Hepatocyte (in vitro differentiated cells): Measurements from ENCODE around the gene YLPM1. TPM values are rescaled to one million over a fixed set of nuclear protein-coding genes. Genes with fewer than 3 reads are reported as not detected.
"Not testable (repeated sequence)": the region's sequence is repeated elsewhere in the genome, so short reads cannot be mapped to it uniquely, and the experiment has no call there.

Source experiments
- DNase-seq: peaks from one replicate; pipeline ENCODE4 v3.0.0-alpha.2; 2016; ENCODE audit warnings: low spot score
- H2AFZ ChIP-seq: fragments of 200-600 bp; sonication (generic); 2 replicates; pipeline ENCODE4 v1.6.0; 2016; ENCODE audit warnings: antibody characterized with exemption, mild to moderate bottlenecking
- H3K27ac ChIP-seq: fragments of 200-600 bp; sonication (generic); 2 replicates; pipeline ENCODE4 v1.5.1; 2016; ENCODE audit warnings: mild to moderate bottlenecking
- H3K27me3 ChIP-seq: fragments of 200-600 bp; sonication (generic); 2 replicates; pipeline ENCODE4 v1.6.1; 2016
- H3K36me3 ChIP-seq: fragments of 200-600 bp; sonication (generic); replicated peaks from 2 replicates; pipeline ENCODE4 v1.5.1; 2016; ENCODE audit warnings: low read depth; ENCODE audit not compliant: insufficient read depth
- H3K4me1 ChIP-seq: fragments of 200-600 bp; sonication (generic); 2 replicates; pipeline ENCODE4 v1.5.1; 2016; ENCODE audit warnings: mild to moderate bottlenecking, moderate library complexity; ENCODE audit not compliant: insufficient read depth
- H3K4me2 ChIP-seq: fragments of 200-600 bp; sonication (generic); 2 replicates; pipeline ENCODE4 v1.6.0; 2016
- H3K4me3 ChIP-seq: fragments of 200-600 bp; sonication (generic); 2 replicates; pipeline ENCODE4 v1.5.1; 2016; ENCODE audit warnings: mild to moderate bottlenecking
- H3K79me2 ChIP-seq: fragments of 200-600 bp; sonication (generic); 2 replicates; pipeline ENCODE4 v1.6.0; 2017; ENCODE audit warnings: mild to moderate bottlenecking
- H3K9me2 ChIP-seq: fragments of 200-600 bp; sonication (generic); replicated peaks from 2 replicates; pipeline ENCODE4 v1.6.0; 2017; ENCODE audit warnings: mild to moderate bottlenecking; ENCODE audit not compliant: insufficient read depth
- H3K9me3 ChIP-seq: fragments of 200-600 bp; sonication (generic); 2 replicates; pipeline ENCODE4 v1.5.1; 2016; ENCODE audit warnings: low read depth, mild to moderate bottlenecking
- H4K20me1 ChIP-seq: fragments of 200-600 bp; sonication (generic); 2 replicates; pipeline ENCODE4 v1.6.0; 2016; ENCODE audit warnings: mild to moderate bottlenecking; ENCODE audit not compliant: insufficient read depth, poor library complexity, severe bottlenecking
- EZH2 ChIP-seq: fragments of 200-600 bp; sonication (generic); IDR thresholded peaks from 2 replicates; pipeline ENCODE4 v1.6.1; 2016; ENCODE audit warnings: antibody characterized with exemption, mild to moderate bottlenecking, borderline replicate concordance
- EZH2phosphoT487 ChIP-seq: fragments of 200-600 bp; sonication (generic); IDR thresholded peaks from one replicate; pipeline ENCODE4 v1.6.1; 2018; ENCODE audit warnings: antibody characterized with exemption, mild to moderate bottlenecking, low read depth, moderate library complexity; ENCODE audit not compliant: unreplicated experiment, severe bottlenecking
- WGBS: methylation state at CpG from one replicate; pipeline ENCODE4 v1.1.6; 2016; ENCODE audit warnings: low lambda C conversion rate; ENCODE audit errors: missing lambda C conversion rate; 5-methylcytosine and 5-hydroxymethylcytosine counted together
- polyA plus RNA-seq: library from polyadenylated mRNA; unstranded; fragments of >200 nt; fragmentation: Nextera tagmentation; extraction: Ambion mirVana; gene quantifications from 2 replicates; pipeline ENCODE4 v1.2.1, GENCODE V29; 2016
- total RNA-seq: library from RNA; depleted of rRNA; stranded (reverse); fragments of >200 nt; gene quantifications from 2 replicates; pipeline ENCODE4 v1.2.3, GENCODE V29; 2014
- TF ChIP-seq, protein P1 (sequence below): fragments of 200-600 bp; sonication (generic); IDR thresholded peaks from 2 replicates; pipeline ENCODE4 v1.5.1; 2016; ENCODE audit warnings: antibody characterized with exemption, mild to moderate bottlenecking; ENCODE audit not compliant: poor library complexity

Gene YLPM1
- total and polyA plus RNA-seq, 2 experiments from 2014 or later = 20.2 to 44.8 TPM

DNA sequence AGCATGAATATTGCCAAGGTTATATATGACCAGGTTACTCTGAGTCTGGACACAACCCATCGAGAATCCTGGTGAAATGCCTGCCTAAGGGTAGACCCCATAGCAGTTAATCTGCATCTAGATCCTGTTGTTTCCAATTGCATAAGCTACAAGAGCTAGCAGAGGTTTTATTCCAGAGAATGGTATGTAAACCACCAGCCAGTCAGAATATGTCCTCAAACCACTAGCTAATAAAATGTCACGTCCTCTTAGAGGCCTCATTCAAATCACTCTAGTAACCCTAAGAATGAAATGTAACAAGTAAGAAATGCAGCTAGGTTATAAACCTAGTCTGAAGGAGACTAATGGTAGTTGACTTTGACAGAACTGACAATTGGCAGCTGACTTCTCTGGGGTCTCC, 9.0 kb upstream of the YLPM1 start:
- Histone ChIP-seq H3K9me2 (no peaks in the 10 kb centered on the region), H4K20me1 (no peaks in the 10 kb centered on the region), H3K4me1 (no peaks in the 10 kb centered on the region), H3K27me3 (no peaks in the 10 kb centered on the region), H3K4me3 (no peak overlapping the region), H3K79me2 (no peaks in the 10 kb centered on the region), H3K36me3 (no peaks in the 10 kb centered on the region), H2AFZ (no peak overlapping the region), H3K4me2 (no peak overlapping the region), H3K9me3 (no peaks in the 10 kb centered on the region), H3K27ac (no peak overlapping the region)
- DNase-seq = no peak
- WGBS = 72% methylated on average over 2 of the region's 2 CpGs
- TF ChIP-seq EZH2phosphoT487 (no peak), EZH2 (no peak)
- TF ChIP-seq, protein P1, sequence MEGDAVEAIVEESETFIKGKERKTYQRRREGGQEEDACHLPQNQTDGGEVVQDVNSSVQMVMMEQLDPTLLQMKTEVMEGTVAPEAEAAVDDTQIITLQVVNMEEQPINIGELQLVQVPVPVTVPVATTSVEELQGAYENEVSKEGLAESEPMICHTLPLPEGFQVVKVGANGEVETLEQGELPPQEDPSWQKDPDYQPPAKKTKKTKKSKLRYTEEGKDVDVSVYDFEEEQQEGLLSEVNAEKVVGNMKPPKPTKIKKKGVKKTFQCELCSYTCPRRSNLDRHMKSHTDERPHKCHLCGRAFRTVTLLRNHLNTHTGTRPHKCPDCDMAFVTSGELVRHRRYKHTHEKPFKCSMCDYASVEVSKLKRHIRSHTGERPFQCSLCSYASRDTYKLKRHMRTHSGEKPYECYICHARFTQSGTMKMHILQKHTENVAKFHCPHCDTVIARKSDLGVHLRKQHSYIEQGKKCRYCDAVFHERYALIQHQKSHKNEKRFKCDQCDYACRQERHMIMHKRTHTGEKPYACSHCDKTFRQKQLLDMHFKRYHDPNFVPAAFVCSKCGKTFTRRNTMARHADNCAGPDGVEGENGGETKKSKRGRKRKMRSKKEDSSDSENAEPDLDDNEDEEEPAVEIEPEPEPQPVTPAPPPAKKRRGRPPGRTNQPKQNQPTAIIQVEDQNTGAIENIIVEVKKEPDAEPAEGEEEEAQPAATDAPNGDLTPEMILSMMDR = no peak

DNA sequence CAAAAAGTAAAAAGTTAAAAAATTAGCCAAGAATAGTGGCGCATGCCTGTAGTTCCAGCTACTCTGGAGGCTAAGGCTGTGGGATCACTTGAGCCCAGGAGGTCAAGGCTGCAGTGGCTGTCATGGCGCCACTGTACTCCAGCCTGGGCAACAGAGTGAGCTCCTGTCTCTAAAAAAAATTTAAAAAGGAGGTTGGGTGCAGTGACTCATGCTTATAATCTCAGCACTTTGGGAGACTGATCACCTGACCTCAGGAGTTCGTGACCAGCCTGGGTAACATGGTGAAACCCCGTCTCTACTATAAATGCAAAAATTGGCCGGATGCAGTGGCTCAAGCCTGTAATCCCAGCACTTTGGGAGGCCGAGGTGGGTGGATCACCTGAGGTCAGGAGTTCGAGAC, 8.2 kb upstream of the YLPM1 start:
- no peak overlapping the region for H3K4me2 ChIP-seq
- no peak for DNase-seq
- H3K4me3 ChIP-seq = no peak overlapping the region
- H3K36me3 ChIP-seq = no peaks in the 10 kb centered on the region
- no peaks in the 10 kb centered on the region for H3K79me2 ChIP-seq
- no peaks in the 10 kb centered on the region for H3K9me2 ChIP-seq
- no peaks in the 10 kb centered on the region for H3K4me1 ChIP-seq
- no peak overlapping the region for H2AFZ ChIP-seq
- H3K27me3 ChIP-seq = no peaks in the 10 kb centered on the region
- H4K20me1 ChIP-seq = no peaks in the 10 kb centered on the region
- TF ChIP-seq EZH2phosphoT487 = no peak
- no peak for TF ChIP-seq EZH2
- TF ChIP-seq, protein P1 = no peak
- no peak overlapping the region for H3K27ac ChIP-seq
- 89% methylated on average over 7 of the region's 7 CpGs for WGBS
- no peaks in the 10 kb centered on the region for H3K9me3 ChIP-seq

DNA sequence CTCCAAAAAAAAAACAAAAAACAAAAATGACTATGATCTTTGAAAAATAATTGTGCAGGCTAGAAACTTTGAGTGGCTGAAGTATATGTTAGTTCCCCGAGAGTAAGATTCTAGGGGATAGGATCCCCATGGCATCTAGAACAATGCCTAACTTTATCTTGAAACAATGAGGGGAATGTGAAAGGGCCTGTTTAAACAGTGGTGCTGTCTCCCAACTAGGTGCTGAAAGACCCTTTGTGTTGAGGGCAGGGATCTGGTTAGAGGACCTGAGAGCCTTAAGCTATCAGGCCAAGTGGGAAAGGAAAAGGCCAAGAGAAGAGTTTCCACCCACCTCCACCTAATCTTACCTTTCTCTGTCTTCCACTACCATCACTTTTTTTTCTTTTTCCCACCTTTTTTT, 6.8 kb upstream of the YLPM1 start:
- no peaks in the 10 kb centered on the region for H3K79me2 ChIP-seq
- H3K4me2 ChIP-seq = no peak overlapping the region
- H4K20me1 ChIP-seq = no peaks in the 10 kb centered on the region
- H3K36me3 ChIP-seq = no peaks in the 10 kb centered on the region
- no peaks in the 10 kb centered on the region for H3K27me3 ChIP-seq
- TF ChIP-seq EZH2 = no peak
- TF ChIP-seq EZH2phosphoT487 = no peak
- TF ChIP-seq, protein P1 = no peak
- DNase-seq = no peak
- no peak overlapping the region for H3K27ac ChIP-seq
- H3K9me2 ChIP-seq = no peaks in the 10 kb centered on the region
- WGBS = 46% methylated on average over 1 of the region's 1 CpG
- no peaks in the 10 kb centered on the region for H3K9me3 ChIP-seq
- no peaks in the 10 kb centered on the region for H3K4me1 ChIP-seq
- H3K4me3 ChIP-seq = no peak overlapping the region
- H2AFZ ChIP-seq = no peak overlapping the region

DNA sequence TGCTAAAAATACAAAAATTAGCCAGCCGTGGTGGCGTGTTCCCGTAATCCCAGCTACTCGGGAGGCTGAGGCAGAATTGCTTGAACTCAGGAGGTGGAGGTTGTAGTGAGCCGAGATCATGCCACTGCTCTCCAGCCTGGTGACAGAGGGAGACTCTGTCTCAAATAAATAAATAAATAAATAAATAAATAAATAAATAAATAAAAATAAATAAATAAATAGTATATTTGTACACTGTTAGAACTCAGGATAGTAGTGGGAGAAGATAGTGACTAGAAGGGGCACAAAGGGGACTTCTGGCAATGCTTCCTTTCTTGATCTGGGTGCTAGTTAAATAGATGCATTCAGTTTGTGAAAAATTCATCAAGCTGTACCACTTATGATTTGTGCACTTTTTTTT, 4.6 kb upstream of the YLPM1 start:
- H2AFZ ChIP-seq, H3K79me2 ChIP-seq, H3K36me3 ChIP-seq, H3K4me1 ChIP-seq, DNase-seq, H3K9me3 ChIP-seq, H3K4me3 ChIP-seq, H3K9me2 ChIP-seq, H3K27me3 ChIP-seq, H4K20me1 ChIP-seq, H3K27ac ChIP-seq, H3K4me2 ChIP-seq: not testable (repeated sequence)
- WGBS = 92% methylated on average over 5 of the region's 5 CpGs
